GM23248 (cell line): Measurements from ENCODE around the gene SPDYC.

ENCODE experiments used
- EZH2 ChIP-seq: fragments of 200-600 bp; sonication (generic); IDR thresholded peaks from 2 replicates; pipeline ENCODE4 v1.6.1; 2018; ENCODE audit warnings: antibody characterized with exemption, mild to moderate bottlenecking; ENCODE audit not compliant: insufficient read depth, poor library complexity, severe bottlenecking
- EZH2phosphoT487 ChIP-seq: fragments of 200-600 bp; sonication (generic); IDR thresholded peaks from 2 replicates; pipeline ENCODE4 v1.6.1; 2018; ENCODE audit warnings: antibody characterized with exemption, moderate library complexity, mild to moderate bottlenecking, low read depth; ENCODE audit not compliant: insufficient read depth

DNA sequence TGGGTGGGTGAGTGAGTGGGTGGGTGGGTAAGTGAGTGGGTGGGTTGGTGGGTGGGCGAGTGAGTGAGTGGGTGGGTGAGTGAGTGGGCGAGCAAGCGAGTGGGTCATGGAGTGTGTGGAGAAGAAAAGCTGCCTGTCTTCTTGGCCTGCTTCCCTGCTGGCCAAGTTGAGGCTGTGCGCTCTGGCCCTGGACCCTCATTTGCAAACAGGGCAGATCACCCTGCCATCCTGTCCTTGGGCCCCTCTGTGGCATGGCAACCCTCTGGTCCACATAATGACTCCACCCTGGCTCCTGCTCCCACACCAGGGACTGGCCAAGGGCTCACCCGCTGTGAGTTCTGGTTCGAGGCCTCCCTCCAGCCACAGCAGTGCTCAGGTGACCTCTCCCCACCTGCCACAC lies 46.8 kb downstream of the SPDYC start:
- no peak for TF ChIP-seq EZH2phosphoT487
- TF ChIP-seq EZH2 = no peak
